Fibroblast of the aortic adventitia (primary cell): ENCODE measurements around the gene GPX2. TPM values are rescaled to one million over a fixed set of nuclear protein-coding genes. Genes with fewer than 3 reads are reported as not detected.

Experiments used
- DNase-seq: peaks from one replicate; pipeline ENCODE4 v3.0.0-alpha.2; 2010; ENCODE audit warnings: low read depth
- H3K4me3 ChIP-seq: 2 replicates; pipeline ENCODE4 v1.5.1; 2011; ENCODE audit warnings: low read depth, mild to moderate bottlenecking, control low read depth, low read length, moderate library complexity
- small RNA-seq: library from RNA; depleted of rRNA; stranded (forward); fragments of <200 nt; gene quantifications from one replicate; pipeline ENCODE3, GENCODE V24; 2012
- total RNA-seq: library from RNA; depleted of rRNA; stranded (reverse); fragments of >200 nt; gene quantifications from 2 replicates; pipeline ENCODE4 v1.2.3, GENCODE V29; 2012; ENCODE audit warnings: low replicate concordance
- TF ChIP-seq, protein P1 (sequence below): IDR thresholded peaks from 2 replicates; pipeline ENCODE4 v1.5.1; 2011; ENCODE audit warnings: mild to moderate bottlenecking, low read length, control low read depth, inconsistent platforms; ENCODE audit not compliant: insufficient read depth

The GPX2 gene
- total RNA-seq, 1 donor = not detected

- TF ChIP-seq, protein P1, sequence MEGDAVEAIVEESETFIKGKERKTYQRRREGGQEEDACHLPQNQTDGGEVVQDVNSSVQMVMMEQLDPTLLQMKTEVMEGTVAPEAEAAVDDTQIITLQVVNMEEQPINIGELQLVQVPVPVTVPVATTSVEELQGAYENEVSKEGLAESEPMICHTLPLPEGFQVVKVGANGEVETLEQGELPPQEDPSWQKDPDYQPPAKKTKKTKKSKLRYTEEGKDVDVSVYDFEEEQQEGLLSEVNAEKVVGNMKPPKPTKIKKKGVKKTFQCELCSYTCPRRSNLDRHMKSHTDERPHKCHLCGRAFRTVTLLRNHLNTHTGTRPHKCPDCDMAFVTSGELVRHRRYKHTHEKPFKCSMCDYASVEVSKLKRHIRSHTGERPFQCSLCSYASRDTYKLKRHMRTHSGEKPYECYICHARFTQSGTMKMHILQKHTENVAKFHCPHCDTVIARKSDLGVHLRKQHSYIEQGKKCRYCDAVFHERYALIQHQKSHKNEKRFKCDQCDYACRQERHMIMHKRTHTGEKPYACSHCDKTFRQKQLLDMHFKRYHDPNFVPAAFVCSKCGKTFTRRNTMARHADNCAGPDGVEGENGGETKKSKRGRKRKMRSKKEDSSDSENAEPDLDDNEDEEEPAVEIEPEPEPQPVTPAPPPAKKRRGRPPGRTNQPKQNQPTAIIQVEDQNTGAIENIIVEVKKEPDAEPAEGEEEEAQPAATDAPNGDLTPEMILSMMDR = no peak
- H3K4me3 ChIP-seq = no peak overlapping the region
- no peak for DNase-seq
Measured at GRCh38 chr14:64889352-64889751, 53.2 kb downstream of the GPX2 start.

Small RNA genes lying within 50 kb of the gene (small RNA-seq; reads per million reads assigned to genes)
- not detected for gene RPPH1-2P

Other genes starting within 250 kb of the GPX2 start
- 8.2 and 9.0 TPM in 2 replicates for gene PLEKHG3, start 238.3 kb downstream of the GPX2 start, total RNA-seq
- under 0.01 TPM in 1 of 2 replicates, not detected in the other for gene SPTB, start 62.8 kb downstream of the GPX2 start, total RNA-seq
- 85.4 and 380 TPM in 2 replicates for gene CHURC1, start 28.3 kb downstream of the GPX2 start, total RNA-seq
- gene RAB15, start 29.6 kb upstream of the GPX2 start, total RNA-seq = 3.8 and 4.8 TPM in 2 replicates
- gene FNTB, start 44.1 kb upstream of the GPX2 start, total RNA-seq = 5.6 and 19.3 TPM in 2 replicates
- gene MAX, start 159.8 kb upstream of the GPX2 start, total RNA-seq = 61.0 and 69.3 TPM in 2 replicates